H1 (cell line): ENCODE results near the gene SLC43A2. TPM values are rescaled to one million over a fixed set of nuclear protein-coding genes. Genes with fewer than 3 reads are reported as not detected.

Source experiments
- E2F6 ChIP-seq: IDR thresholded peaks from 2 replicates; pipeline ENCODE4 v1.6.1; 2012; ENCODE audit warnings: inconsistent platforms
- EP300 ChIP-seq, 2 experiments: IDR thresholded peaks; 1 replicate in 1 of 2; 2 replicates in 1 of 2; pipeline ENCODE4 v1.6.1; 2011 to 2012; ENCODE audit warnings: low read depth in 2 of 2, low read length in 2 of 2, mild to moderate bottlenecking in 2 of 2, borderline replicate concordance in 1 of 2, inconsistent platforms in 1 of 2, moderate library complexity in 1 of 2
- POU5F1 ChIP-seq: IDR thresholded peaks from 2 replicates; pipeline ENCODE4 v1.6.1; 2011; ENCODE audit warnings: low read depth, mild to moderate bottlenecking, low read length, moderate library complexity
- TCF12 ChIP-seq: IDR thresholded peaks from 2 replicates; pipeline ENCODE4 v1.6.1; 2011; ENCODE audit warnings: low read depth, mild to moderate bottlenecking, low read length
- TEAD4 ChIP-seq: IDR thresholded peaks from 2 replicates; pipeline ENCODE4 v1.6.1; 2012; ENCODE audit warnings: low read depth, low read length, inconsistent platforms, mixed read lengths
- polyA plus RNA-seq, 7 experiments: library from polyadenylated mRNA; depleted of rRNA in 3 of 7; stranded (reverse) in 5 of 7; unstranded in 2 of 7; fragments of >200 nt in 5 of 7; fragments of 200-250 nt in 2 of 7; gene quantifications; 1 replicate in 5 of 7; 2 replicates in 1 of 7; 4 replicates in 1 of 7; pipeline versions ENCODE4 v1.2.1 to v1.2.3, GENCODE V29; 2011 to 2013; ENCODE audit warnings: missing spikeins in 2 of 7, mixed read lengths in 2 of 7
- total RNA-seq: library from RNA; stranded (reverse); fragmentation: NEBNext Ultra II Directional; extraction: Animal tissue kit (Norgen Biotek cat#: 25700); gene quantifications from 2 replicates; pipeline ENCODE4 v1.2.1, GENCODE V29; 2021

SLC43A2 gene
- total and polyA plus RNA-seq, 2 of the 8 experiments (the other 6 are each of a cell fraction or from before 2014, with no cell fraction given) = 6.6 to 10.5 TPM

- TF ChIP-seq EP300 (IDR thresholded peaks at IDR 0.05; ENCODE audit: borderline replicate concordance in 1 of 2, low read depth in 2 of 2, low read length in 2 of 2) = no peak
- no peak for TF ChIP-seq TCF12
- TF ChIP-seq E2F6 = no peak
- no peak for TF ChIP-seq TEAD4
- no peak for TF ChIP-seq POU5F1
Measured at GRCh38 chr17:1625053-1625452, 3.6 kb downstream of the SLC43A2 start (continued).
